GM23248 (cell line): ENCODE results near the gene DPEP2NB.

Experiments used
- EZH2 ChIP-seq: fragments of 200-600 bp; sonication (generic); IDR thresholded peaks from 2 replicates; pipeline ENCODE4 v1.6.1; 2018; ENCODE audit warnings: antibody characterized with exemption, mild to moderate bottlenecking; ENCODE audit not compliant: insufficient read depth, poor library complexity, severe bottlenecking
- EZH2phosphoT487 ChIP-seq: fragments of 200-600 bp; sonication (generic); IDR thresholded peaks from 2 replicates; pipeline ENCODE4 v1.6.1; 2018; ENCODE audit warnings: antibody characterized with exemption, moderate library complexity, mild to moderate bottlenecking, low read depth; ENCODE audit not compliant: insufficient read depth

- TF ChIP-seq EZH2, result no peak
- TF ChIP-seq EZH2phosphoT487, result no peak
These were observed 17.4 kb upstream of the DPEP2NB start for GRCh38 chr16:68033101-68033500.
